Transverse colon (tissue), 4 donors: ENCODE results near the gene NTN5. TPM values are rescaled to one million over a fixed set of nuclear protein-coding genes. Genes with fewer than 3 reads are reported as not detected.
A peak's percentile ranks its signal among the peaks of the same experiment; 100 is the strongest.
"Not testable (repeated sequence)": the region's sequence is repeated elsewhere in the genome, so short reads cannot be mapped to it uniquely, and the experiment has no call there.

Experiments
- DNase-seq: peaks from one replicate; pipeline ENCODE4 v3.0.0-alpha.2; 2019
- H3K27ac ChIP-seq, 4 donors: fragments of 200-600 bp; sonication (generic); 2 replicates each; pipeline ENCODE4 v1.5.1; 2016 to 2018; ENCODE audit warnings: inconsistent platforms in 4 of 4
- H3K27me3 ChIP-seq: fragments of 200-600 bp; sonication (generic); 2 replicates; pipeline ENCODE4 v1.5.1; 2017; ENCODE audit warnings: inconsistent platforms
- H3K36me3 ChIP-seq, 4 donors: fragments of 200-600 bp; sonication (generic); 2 replicates each; pipeline ENCODE4 v1.5.1; 2017 to 2019; ENCODE audit warnings: inconsistent platforms in 4 of 4
- H3K4me1 ChIP-seq, 4 donors: fragments of 200-600 bp; sonication (generic); 2 replicates each; pipeline ENCODE4 v1.5.1; 2017 to 2020; ENCODE audit warnings: inconsistent platforms in 4 of 4
- H3K4me3 ChIP-seq, 4 donors: fragments of 200-600 bp; sonication (generic); 1 replicate in 1 of 4; 2 replicates in 3 of 4; pipeline versions ENCODE4 v1.5.1 to v1.6.1; 2017 to 2019; ENCODE audit warnings: inconsistent platforms in 4 of 4
- H3K9me3 ChIP-seq, 2 donors: fragments of 200-600 bp; sonication (generic); 2 replicates each; pipeline ENCODE4 v1.5.1; 2017 to 2019; ENCODE audit warnings: inconsistent platforms in 2 of 2
- EP300 ChIP-seq: sonication (generic); formaldehyde crosslinking; IDR thresholded peaks from one replicate; pipeline ENCODE4 v1.6.1; 2017; ENCODE audit warnings: antibody characterized with exemption, low read depth
- POLR2A ChIP-seq: fragments of 450-650 bp; IDR thresholded peaks from one replicate; pipeline ENCODE4 v1.6.1; 2016; ENCODE audit warnings: antibody characterized with exemption, mild to moderate bottlenecking, moderate library complexity
- POLR2AphosphoS5 ChIP-seq, 3 donors: sonication (generic); formaldehyde crosslinking; IDR thresholded peaks; one replicate each; pipeline ENCODE4 v1.6.1; 2016; ENCODE audit warnings: antibody characterized with exemption in 3 of 3
- WGBS, 2 donors: methylation state at CpG; one replicate each; pipeline ENCODE4 v1.1.5; 2018; ENCODE audit warnings: low coverage in 1 of 2; 5-methylcytosine and 5-hydroxymethylcytosine counted together
- in situ Hi-C, 4 donors: fragments of 200-750 bp; cut with MboI; loops; one replicate each; pipeline versions ENCODE4 v1.15.0 to v1.15.1; 2017; ENCODE audit warnings: low sequenced_read_pairs in 3 of 4, low pct_ligation_motif_present in 1 of 4, low pct_unique_long_range_greater_than_20kb in 1 of 4
- intact Hi-C: fragments of 100-400 bp; cut with DNase I; formaldehyde crosslinking; loops from one replicate; pipeline ENCODE4 v1.15.1; 2023; ENCODE audit warnings: low total_unique reads
- total RNA-seq, 4 donors: library from RNA; depleted of rRNA; stranded (reverse); fragments of >200 nt; gene quantifications; one replicate each; pipeline ENCODE4 v1.1.0, GENCODE V29; 2016
- TF ChIP-seq, protein P1 (sequence below), 5 experiments: fragments of 200-600 bp in 3 of 5; fragments of 450-650 bp in 2 of 5; sonication (generic) in 3 of 5; IDR thresholded peaks; 1 replicate in 2 of 5; 2 replicates in 3 of 5; pipeline ENCODE4 v1.5.1; 2016 to 2017; ENCODE audit warnings: antibody characterized with exemption in 5 of 5, inconsistent platforms in 3 of 5, mild to moderate bottlenecking in 2 of 5, moderate library complexity in 1 of 5

NTN5 gene
- total RNA-seq, 4 donors from 2014 or later: 0.41 to 1.1 TPM; not detected in 2

DNA sequence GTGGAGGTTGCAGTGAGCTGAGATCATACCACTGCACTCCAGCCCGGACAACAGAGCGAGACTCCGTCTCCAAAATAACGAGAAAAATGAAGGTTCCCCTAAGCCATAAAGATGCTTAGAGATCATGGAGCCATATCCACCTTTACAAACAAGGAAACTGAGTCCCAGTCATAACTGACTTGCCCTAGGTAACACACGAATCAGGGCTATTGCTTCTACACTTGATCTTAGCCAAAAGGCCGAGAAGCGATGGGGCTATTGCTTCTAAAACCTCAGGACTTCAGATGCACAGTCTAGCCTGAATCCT, 38.8 kb downstream of the NTN5 start:
- DNase-seq: no peak
- WGBS, 2 donors: 39% methylated on average over 7 of the region's 7 CpGs; no CpG with 5 or more reads in 1 of the 2 donors
- H3K36me3 ChIP-seq: no peaks in the 10 kb centered on the region
- TF ChIP-seq POLR2A (no peak), POLR2AphosphoS5 (IDR thresholded peaks at IDR 0.05) (no peak), EP300 (no peak)
- TF ChIP-seq, protein P1, sequence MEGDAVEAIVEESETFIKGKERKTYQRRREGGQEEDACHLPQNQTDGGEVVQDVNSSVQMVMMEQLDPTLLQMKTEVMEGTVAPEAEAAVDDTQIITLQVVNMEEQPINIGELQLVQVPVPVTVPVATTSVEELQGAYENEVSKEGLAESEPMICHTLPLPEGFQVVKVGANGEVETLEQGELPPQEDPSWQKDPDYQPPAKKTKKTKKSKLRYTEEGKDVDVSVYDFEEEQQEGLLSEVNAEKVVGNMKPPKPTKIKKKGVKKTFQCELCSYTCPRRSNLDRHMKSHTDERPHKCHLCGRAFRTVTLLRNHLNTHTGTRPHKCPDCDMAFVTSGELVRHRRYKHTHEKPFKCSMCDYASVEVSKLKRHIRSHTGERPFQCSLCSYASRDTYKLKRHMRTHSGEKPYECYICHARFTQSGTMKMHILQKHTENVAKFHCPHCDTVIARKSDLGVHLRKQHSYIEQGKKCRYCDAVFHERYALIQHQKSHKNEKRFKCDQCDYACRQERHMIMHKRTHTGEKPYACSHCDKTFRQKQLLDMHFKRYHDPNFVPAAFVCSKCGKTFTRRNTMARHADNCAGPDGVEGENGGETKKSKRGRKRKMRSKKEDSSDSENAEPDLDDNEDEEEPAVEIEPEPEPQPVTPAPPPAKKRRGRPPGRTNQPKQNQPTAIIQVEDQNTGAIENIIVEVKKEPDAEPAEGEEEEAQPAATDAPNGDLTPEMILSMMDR (IDR thresholded peaks at IDR 0.05): no peak
- intact Hi-C loops (no loop called here), in situ Hi-C loops (no loop called here)
- H3K4me1 ChIP-seq: peaks cover 42 to 81% (median 63%) of the 10 kb centered on the region in 4 donors
- H3K27me3 ChIP-seq: no peaks in the 10 kb centered on the region
- peak overlapping the region; percentile 94 to 98 (median 97) for H3K27ac ChIP-seq
- no peaks in the 10 kb centered on the region for H3K9me3 ChIP-seq
- H3K4me3 ChIP-seq: peak overlapping the region in 3 of 4 donors; percentile 7 to 39 (median 9)

- no peaks in the 10 kb centered on the region for H3K36me3 ChIP-seq
- intact Hi-C loops (no loop called here), in situ Hi-C loops (no loop called here)
- WGBS, 2 donors: 63% methylated on average over 22 of the region's 22 CpGs; no CpG with 5 or more reads in 1 of the 2 donors
- H3K4me1 ChIP-seq: peaks cover 37 to 76% (median 58%) of the 10 kb centered on the region in 4 donors
- no peak for TF ChIP-seq EP300
- TF ChIP-seq, protein P1 (IDR thresholded peaks at IDR 0.05): no peak
- no peak for TF ChIP-seq POLR2AphosphoS5 (IDR thresholded peaks at IDR 0.05)
- TF ChIP-seq POLR2A: no peak
- H3K27ac ChIP-seq: peak overlapping the region; percentile 94 to 98 (median 97)
- H3K4me3 ChIP-seq: peak overlapping the region in 1 of 4 donors; percentile 39
- no peaks in the 10 kb centered on the region for H3K27me3 ChIP-seq
- H3K9me3 ChIP-seq: no peaks in the 10 kb centered on the region
- peak; percentile 70 for DNase-seq
Observed at GRCh38 chr19:48633148-48634035, 39.4 kb downstream of the NTN5 start.

- in situ Hi-C loops: no loop called here
- Histone ChIP-seq H3K4me1 (peaks cover 37 to 75% (median 63%) of the 10 kb centered on the region in 4 donors), H3K27ac (peak overlapping the region; percentile 94 to 98 (median 97)), H3K9me3 (no peaks in the 10 kb centered on the region), H3K36me3 (no peaks in the 10 kb centered on the region), H3K4me3 (no peak overlapping the region), H3K27me3 (no peaks in the 10 kb centered on the region)
- TF ChIP-seq EP300 (no peak), POLR2A (no peak), POLR2AphosphoS5 (IDR thresholded peaks at IDR 0.05) (no peak)
- TF ChIP-seq, protein P1 (IDR thresholded peaks at IDR 0.05): no peak
- intact Hi-C loops: no loop called here
- no peak for DNase-seq
Observed at GRCh38 chr19:48632692-48633147, 40.1 kb downstream of the NTN5 start.

DNA sequence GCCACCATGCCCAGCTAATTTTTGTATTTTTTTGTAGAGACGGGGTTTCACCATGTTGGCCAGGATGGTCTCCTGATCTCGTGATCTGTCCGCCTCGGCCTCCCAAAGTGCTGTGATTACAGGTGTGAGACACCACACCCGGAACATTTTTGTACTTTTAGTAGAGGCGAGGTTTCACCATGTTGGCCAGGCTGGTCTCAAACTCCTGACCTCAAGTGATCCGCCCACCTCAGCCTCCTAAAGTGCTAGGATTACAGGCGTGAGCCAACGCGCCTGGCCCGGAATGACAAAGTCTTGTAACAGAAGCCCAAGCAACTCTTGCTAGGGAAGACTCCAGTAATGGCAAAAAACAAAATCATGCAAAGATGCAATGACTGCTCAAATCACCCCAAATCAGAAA, 40.5 kb downstream of the NTN5 start:
- H3K36me3 ChIP-seq, H3K9me3 ChIP-seq, DNase-seq, in situ Hi-C loops, H3K4me3 ChIP-seq, H3K27me3 ChIP-seq, intact Hi-C loops: not testable (repeated sequence)
- peak overlapping the region in 3 of 4 donors; percentile 97 to 98 (median 97) for H3K27ac ChIP-seq
- WGBS, 2 donors: 83 to 91% methylated on average over 3 to 11 of the region's 11 CpGs
- H3K4me1 ChIP-seq: peaks cover 41 to 79% (median 67%) of the 10 kb centered on the region in 4 donors
